ENCODE measurements around the gene KRTAP25-1.

KRTAP25-1 gene

DNA sequence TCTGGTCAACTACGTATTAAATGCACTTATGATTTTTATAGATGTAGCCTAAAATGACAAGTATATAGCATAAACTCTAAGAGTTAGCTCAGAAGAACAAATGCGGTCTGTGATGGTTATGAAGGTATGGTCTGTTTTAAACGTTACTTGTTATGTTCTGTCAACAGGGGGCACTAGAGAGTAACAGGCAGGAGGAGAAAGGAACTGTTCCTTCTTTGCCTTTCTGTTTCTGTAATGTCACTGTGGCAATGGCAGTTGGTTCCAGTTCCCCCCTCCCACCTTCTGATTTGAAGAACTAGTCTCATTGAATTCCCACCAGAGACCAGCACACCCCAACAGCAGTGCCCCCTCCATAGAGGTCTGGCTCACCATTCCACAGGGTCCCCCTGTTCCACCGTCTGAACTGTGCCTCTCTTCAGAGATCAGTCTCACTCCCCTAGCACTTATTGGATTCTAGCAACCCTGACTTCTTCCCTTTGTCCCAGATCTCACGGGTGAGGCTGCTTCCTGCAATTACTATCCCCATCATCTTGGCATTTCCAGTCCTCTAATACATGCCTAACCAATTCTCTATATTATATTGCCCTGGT is 20.6 kb downstream of the KRTAP25-1 start:
- peak; percentile 77 for DNase-seq
- no peak overlapping the region for H3K9ac ChIP-seq (ENCODE audit: low read length)
- H3K4me2 ChIP-seq (ENCODE audit: low read length) = no peak overlapping the region
- no peaks in the 10 kb centered on the region for H3K4me1 ChIP-seq (ENCODE audit: control insufficient read depth, low read depth, low read length)
- no peak overlapping the region for H3K4ac ChIP-seq (ENCODE audit: low read depth, low read length)
- no peaks in the 10 kb centered on the region for H3K36me3 ChIP-seq (ENCODE audit: control insufficient read depth, insufficient read depth, low read length)
- H4K5ac ChIP-seq (ENCODE audit: low read length) = no peak overlapping the region
- no peak overlapping the region for H2AK5ac ChIP-seq (ENCODE audit: low read length)
- no peak overlapping the region for H2BK5ac ChIP-seq (ENCODE audit: low read length)
- no peak overlapping the region for H3K23ac ChIP-seq (ENCODE audit: low read length)
- no peak overlapping the region for H3K18ac ChIP-seq (ENCODE audit: low read length)
- H2BK120ac ChIP-seq (ENCODE audit: low read depth, low read length) = no peak overlapping the region
- no peak overlapping the region for H2BK15ac ChIP-seq (replicated peaks; ENCODE audit: low read depth)
- no peaks in the 10 kb centered on the region for H3K79me1 ChIP-seq (ENCODE audit: low read length)
- no peak overlapping the region for H3K4me3 ChIP-seq (ENCODE audit: low read length)
- no peak overlapping the region for H4K8ac ChIP-seq (ENCODE audit: low read depth, low read length)
- no peak overlapping the region for H3K27ac ChIP-seq (ENCODE audit: low read depth, low read length)
- no peak overlapping the region for H3K56ac ChIP-seq (ENCODE audit: low read length)
- no peaks in the 10 kb centered on the region for H3K79me2 ChIP-seq (ENCODE audit: control insufficient read depth, insufficient read depth, low read length)
- no peaks in the 10 kb centered on the region for H3K27me3 ChIP-seq (ENCODE audit: insufficient read depth, low read length, poor library complexity)
- WGBS (ENCODE audit: extremely low coverage, insufficient coverage, low lambda C conversion rate) = no CpG with 5 or more reads among the region's 5 CpGs

- Histone ChIP-seq H3K9ac (ENCODE audit: low read length) (no peak overlapping the region), H3K36me3 (ENCODE audit: control insufficient read depth, insufficient read depth, low read length) (no peaks in the 10 kb centered on the region), H3K4ac (ENCODE audit: low read depth, low read length) (no peak overlapping the region), H3K79me2 (ENCODE audit: control insufficient read depth, insufficient read depth, low read length) (no peaks in the 10 kb centered on the region), H3K4me2 (ENCODE audit: low read length) (no peak overlapping the region), H2AK5ac (ENCODE audit: low read length) (no peak overlapping the region), H3K18ac (ENCODE audit: low read length) (no peak overlapping the region), H4K8ac (ENCODE audit: low read depth, low read length) (no peak overlapping the region), H2BK120ac (ENCODE audit: low read depth, low read length) (no peak overlapping the region), H3K27ac (ENCODE audit: low read depth, low read length) (no peak overlapping the region), H3K23ac (ENCODE audit: low read length) (no peak overlapping the region), H2BK15ac (replicated peaks; ENCODE audit: low read depth) (no peak overlapping the region), H3K4me3 (ENCODE audit: low read length) (no peak overlapping the region), H3K4me1 (ENCODE audit: control insufficient read depth, low read depth, low read length) (no peaks in the 10 kb centered on the region), H3K27me3 (ENCODE audit: insufficient read depth, low read length, poor library complexity) (no peaks in the 10 kb centered on the region), H4K5ac (ENCODE audit: low read length) (no peak overlapping the region), H3K56ac (ENCODE audit: low read length) (no peak overlapping the region), H3K79me1 (ENCODE audit: low read length) (no peaks in the 10 kb centered on the region), H2BK5ac (ENCODE audit: low read length) (no peak overlapping the region)
- peak; percentile 83 for DNase-seq
- no CpG with 5 or more reads among the region's 4 CpGs for WGBS (ENCODE audit: extremely low coverage, insufficient coverage, low lambda C conversion rate)
Measured at GRCh38 chr21:30257773-30258172, 31.5 kb downstream of the KRTAP25-1 start.

GRCh38 chr21:30256100-30256499 is 33.2 kb downstream of the KRTAP25-1 start:
- Histone ChIP-seq H2AK5ac (ENCODE audit: low read length) (no peak overlapping the region), H4K8ac (ENCODE audit: low read depth, low read length) (no peak overlapping the region), H3K79me1 (ENCODE audit: low read length) (no peaks in the 10 kb centered on the region), H3K27me3 (ENCODE audit: insufficient read depth, low read length, poor library complexity) (no peaks in the 10 kb centered on the region), H3K56ac (ENCODE audit: low read length) (no peak overlapping the region), H3K4me2 (ENCODE audit: low read length) (no peak overlapping the region), H3K27ac (ENCODE audit: low read depth, low read length) (no peak overlapping the region), H3K4ac (ENCODE audit: low read depth, low read length) (no peak overlapping the region), H3K79me2 (ENCODE audit: control insufficient read depth, insufficient read depth, low read length) (no peaks in the 10 kb centered on the region), H4K5ac (ENCODE audit: low read length) (no peak overlapping the region), H3K9ac (ENCODE audit: low read length) (no peak overlapping the region), H3K36me3 (ENCODE audit: control insufficient read depth, insufficient read depth, low read length) (no peaks in the 10 kb centered on the region), H3K18ac (ENCODE audit: low read length) (no peak overlapping the region), H2BK15ac (replicated peaks; ENCODE audit: low read depth) (no peak overlapping the region), H3K4me3 (ENCODE audit: low read length) (no peak overlapping the region), H2BK5ac (ENCODE audit: low read length) (no peak overlapping the region), H2BK120ac (ENCODE audit: low read depth, low read length) (no peak overlapping the region), H3K23ac (ENCODE audit: low read length) (no peak overlapping the region), H3K4me1 (ENCODE audit: control insufficient read depth, low read depth, low read length) (no peaks in the 10 kb centered on the region)
- DNase-seq = no peak
- no CpG with 5 or more reads among the region's 4 CpGs for WGBS (ENCODE audit: extremely low coverage, insufficient coverage, low lambda C conversion rate)

DNA sequence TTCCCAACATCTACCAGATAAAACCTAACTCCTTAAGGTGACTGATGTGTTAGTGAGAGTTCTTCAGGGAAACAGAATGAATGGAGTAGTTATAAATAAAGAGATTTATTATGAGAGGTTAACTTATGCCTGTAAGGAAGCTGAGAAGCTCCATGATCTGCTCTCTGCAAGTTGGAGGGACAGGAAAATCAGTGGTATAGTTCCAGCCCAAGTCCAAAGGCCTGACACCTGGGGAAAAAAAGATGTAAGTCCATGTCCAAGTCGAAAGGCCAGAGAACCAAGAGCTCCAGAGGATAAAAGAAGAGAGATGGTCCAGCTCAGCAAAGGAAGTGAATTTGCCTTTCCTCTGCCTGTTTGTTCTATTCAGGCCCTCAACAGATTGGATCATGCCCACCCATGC is 33.6 kb downstream of the KRTAP25-1 start:
- no peaks in the 10 kb centered on the region for H3K79me2 ChIP-seq (ENCODE audit: control insufficient read depth, insufficient read depth, low read length)
- no peak overlapping the region for H3K27ac ChIP-seq (ENCODE audit: low read depth, low read length)
- no peaks in the 10 kb centered on the region for H3K4me1 ChIP-seq (ENCODE audit: control insufficient read depth, low read depth, low read length)
- H4K8ac ChIP-seq (ENCODE audit: low read depth, low read length) = no peak overlapping the region
- H3K23ac ChIP-seq (ENCODE audit: low read length) = no peak overlapping the region
- no peaks in the 10 kb centered on the region for H3K36me3 ChIP-seq (ENCODE audit: control insufficient read depth, insufficient read depth, low read length)
- no peak overlapping the region for H3K4ac ChIP-seq (ENCODE audit: low read depth, low read length)
- H4K5ac ChIP-seq (ENCODE audit: low read length) = no peak overlapping the region
- H3K4me3 ChIP-seq (ENCODE audit: low read length) = no peak overlapping the region
- H3K18ac ChIP-seq (ENCODE audit: low read length) = no peak overlapping the region
- H3K56ac ChIP-seq (ENCODE audit: low read length) = no peak overlapping the region
- H2BK120ac ChIP-seq (ENCODE audit: low read depth, low read length) = no peak overlapping the region
- no peaks in the 10 kb centered on the region for H3K79me1 ChIP-seq (ENCODE audit: low read length)
- H3K27me3 ChIP-seq (ENCODE audit: insufficient read depth, low read length, poor library complexity) = no peaks in the 10 kb centered on the region
- DNase-seq = no peak
- no CpG with 5 or more reads among the region's 1 CpG for WGBS (ENCODE audit: extremely low coverage, insufficient coverage, low lambda C conversion rate)
- no peak overlapping the region for H2BK5ac ChIP-seq (ENCODE audit: low read length)
- no peak overlapping the region for H3K4me2 ChIP-seq (ENCODE audit: low read length)
- no peak overlapping the region for H2BK15ac ChIP-seq (replicated peaks; ENCODE audit: low read depth)
- H3K9ac ChIP-seq (ENCODE audit: low read length) = no peak overlapping the region
- H2AK5ac ChIP-seq (ENCODE audit: low read length) = no peak overlapping the region

- H3K23ac ChIP-seq (ENCODE audit: low read length) = no peak overlapping the region
- H2BK5ac ChIP-seq (ENCODE audit: low read length) = no peak overlapping the region
- no peak overlapping the region for H3K4me2 ChIP-seq (ENCODE audit: low read length)
- no peak overlapping the region for H3K4ac ChIP-seq (ENCODE audit: low read depth, low read length)
- no peak overlapping the region for H2BK120ac ChIP-seq (ENCODE audit: low read depth, low read length)
- no peak overlapping the region for H3K4me3 ChIP-seq (ENCODE audit: low read length)
- H2AK5ac ChIP-seq (ENCODE audit: low read length) = no peak overlapping the region
- H3K27me3 ChIP-seq (ENCODE audit: insufficient read depth, low read length, poor library complexity) = no peaks in the 10 kb centered on the region
- H3K27ac ChIP-seq (ENCODE audit: low read depth, low read length) = no peak overlapping the region
- no peaks in the 10 kb centered on the region for H3K36me3 ChIP-seq (ENCODE audit: control insufficient read depth, insufficient read depth, low read length)
- H3K9ac ChIP-seq (ENCODE audit: low read length) = no peak overlapping the region
- H3K79me2 ChIP-seq (ENCODE audit: control insufficient read depth, insufficient read depth, low read length) = no peaks in the 10 kb centered on the region
- no peak overlapping the region for H4K8ac ChIP-seq (ENCODE audit: low read depth, low read length)
- no CpG with 5 or more reads among the region's 1 CpG for WGBS (ENCODE audit: extremely low coverage, insufficient coverage, low lambda C conversion rate)
- no peak overlapping the region for H4K5ac ChIP-seq (ENCODE audit: low read length)
- DNase-seq = no peak
- H3K4me1 ChIP-seq (ENCODE audit: control insufficient read depth, low read depth, low read length) = no peaks in the 10 kb centered on the region
- H3K56ac ChIP-seq (ENCODE audit: low read length) = no peak overlapping the region
- no peaks in the 10 kb centered on the region for H3K79me1 ChIP-seq (ENCODE audit: low read length)
- H2BK15ac ChIP-seq (replicated peaks; ENCODE audit: low read depth) = no peak overlapping the region
- no peak overlapping the region for H3K18ac ChIP-seq (ENCODE audit: low read length)
Measured at GRCh38 chr21:30251781-30252180, 37.5 kb downstream of the KRTAP25-1 start.

- Histone ChIP-seq H3K56ac (ENCODE audit: low read length) (no peak overlapping the region), H3K18ac (ENCODE audit: low read length) (no peak overlapping the region), H3K79me1 (ENCODE audit: low read length) (no peaks in the 10 kb centered on the region), H3K4me3 (ENCODE audit: low read length) (no peak overlapping the region), H2AK5ac (ENCODE audit: low read length) (no peak overlapping the region), H3K36me3 (ENCODE audit: control insufficient read depth, insufficient read depth, low read length) (no peaks in the 10 kb centered on the region), H3K27ac (ENCODE audit: low read depth, low read length) (no peak overlapping the region), H3K27me3 (ENCODE audit: insufficient read depth, low read length, poor library complexity) (no peaks in the 10 kb centered on the region), H2BK120ac (ENCODE audit: low read depth, low read length) (no peak overlapping the region), H4K8ac (ENCODE audit: low read depth, low read length) (no peak overlapping the region), H3K4me1 (ENCODE audit: control insufficient read depth, low read depth, low read length) (no peaks in the 10 kb centered on the region), H3K4ac (ENCODE audit: low read depth, low read length) (no peak overlapping the region), H4K5ac (ENCODE audit: low read length) (no peak overlapping the region), H2BK5ac (ENCODE audit: low read length) (no peak overlapping the region), H3K4me2 (ENCODE audit: low read length) (no peak overlapping the region), H2BK15ac (replicated peaks; ENCODE audit: low read depth) (no peak overlapping the region), H3K9ac (ENCODE audit: low read length) (no peak overlapping the region), H3K79me2 (ENCODE audit: control insufficient read depth, insufficient read depth, low read length) (no peaks in the 10 kb centered on the region), H3K23ac (ENCODE audit: low read length) (no peak overlapping the region)
- no peak for DNase-seq
- WGBS (ENCODE audit: extremely low coverage, insufficient coverage, low lambda C conversion rate) = no CpG with 5 or more reads among the region's 3 CpGs
Measured at GRCh38 chr21:30249936-30250335, 39.4 kb downstream of the KRTAP25-1 start.
